Fibroblast of the aortic adventitia (primary cell): ENCODE data around the gene HES3. TPM values are rescaled to one million over a fixed set of nuclear protein-coding genes. Genes with fewer than 3 reads are reported as not detected.
A peak's percentile ranks its signal among the peaks of the same experiment; 100 is the strongest.

Experiments used
- DNase-seq: peaks from one replicate; pipeline ENCODE4 v3.0.0-alpha.2; 2010; ENCODE audit warnings: low read depth
- H3K4me3 ChIP-seq: 2 replicates; pipeline ENCODE4 v1.5.1; 2011; ENCODE audit warnings: low read depth, mild to moderate bottlenecking, control low read depth, low read length, moderate library complexity
- CTCF ChIP-seq: IDR thresholded peaks from 2 replicates; pipeline ENCODE4 v1.5.1; 2011; ENCODE audit warnings: mild to moderate bottlenecking, low read length, control low read depth, inconsistent platforms; ENCODE audit not compliant: insufficient read depth
- total RNA-seq: library from RNA; depleted of rRNA; stranded (reverse); fragments of >200 nt; gene quantifications from 2 replicates; pipeline ENCODE4 v1.2.3, GENCODE V29; 2012; ENCODE audit warnings: low replicate concordance

HES3 gene
- total RNA-seq, 1 donor = not detected

GRCh38 chr1:6220236-6220635 lies 23.7 kb upstream of the HES3 start:
- no peak overlapping the region for H3K4me3 ChIP-seq
- DNase-seq = no peak
- no peak for TF ChIP-seq CTCF

GRCh38 chr1:6221210-6221784 lies 22.7 kb upstream of the HES3 start:
- TF ChIP-seq CTCF = no peak
- DNase-seq = no peak
- no peak overlapping the region for H3K4me3 ChIP-seq

GRCh38 chr1:6222636-6223035 lies 21.3 kb upstream of the HES3 start:
- peak; percentile 73 for DNase-seq
- no peak for TF ChIP-seq CTCF
- no peak overlapping the region for H3K4me3 ChIP-seq

- TF ChIP-seq CTCF = no peak
- DNase-seq = no peak
- H3K4me3 ChIP-seq = no peak overlapping the region
These were observed 20.4 kb upstream of the HES3 start for GRCh38 chr1:6223617-6224016.

GRCh38 chr1:6224718-6225117 lies 19.3 kb upstream of the HES3 start:
- DNase-seq = no peak
- TF ChIP-seq CTCF = no peak
- no peak overlapping the region for H3K4me3 ChIP-seq

- H3K4me3 ChIP-seq = no peak overlapping the region
- no peak for TF ChIP-seq CTCF
- DNase-seq = no peak
These were observed 18.3 kb upstream of the HES3 start for GRCh38 chr1:6225651-6226050.

- no peak overlapping the region for H3K4me3 ChIP-seq
- DNase-seq = no peak
- no peak for TF ChIP-seq CTCF
These were observed 10.6 kb upstream of the HES3 start for GRCh38 chr1:6233376-6233775.
